Keratinocyte (primary cell): ENCODE results near the gene CUBN. TPM values are rescaled to one million over a fixed set of nuclear protein-coding genes. Genes with fewer than 3 reads are reported as not detected.

Experiments used
- DNase-seq: peaks from one replicate; pipeline ENCODE4 v3.0.0-alpha.2; 2011; ENCODE audit warnings: low read depth, missing footprints, low spot score
- FAIRE-seq: peaks from 2 replicates; lab custom pipeline; 2011; peaks lifted over from hg19 to GRCh38; lab: Jason Lieb, UNC
- H2AFZ ChIP-seq: 2 replicates; pipeline ENCODE4 v1.6.0; 2012; ENCODE audit warnings: low read length, control low read depth, inconsistent platforms; ENCODE audit not compliant: control insufficient read depth
- H3K27ac ChIP-seq: 2 replicates; pipeline ENCODE4 v1.5.1; 2011; ENCODE audit warnings: low read length; ENCODE audit not compliant: control insufficient read depth, insufficient read depth
- H3K27me3 ChIP-seq: 3 replicates; pipeline ENCODE4 v1.6.0; 2011; ENCODE audit warnings: low read length; ENCODE audit not compliant: control insufficient read depth, insufficient read depth; ENCODE audit errors: extremely low read depth
- H3K36me3 ChIP-seq, 2 experiments: 2 replicates in 1 of 2; 3 replicates in 1 of 2; pipeline ENCODE4 v1.5.1; 2011; ENCODE audit warnings: low read length in 2 of 2, mild to moderate bottlenecking in 1 of 2; ENCODE audit not compliant: control insufficient read depth in 2 of 2, insufficient read depth in 2 of 2; ENCODE audit errors: extremely low read depth in 1 of 2
- H3K4me1 ChIP-seq: 3 replicates; pipeline ENCODE4 v1.5.1; 2011; ENCODE audit warnings: low read length; ENCODE audit not compliant: control insufficient read depth, insufficient read depth; ENCODE audit errors: extremely low read depth
- H3K4me2 ChIP-seq: 3 replicates; pipeline ENCODE4 v1.6.0; 2011; ENCODE audit warnings: low read depth, low read length; ENCODE audit not compliant: control insufficient read depth, insufficient read depth; ENCODE audit errors: extremely low read depth
- H3K4me3 ChIP-seq, 3 experiments: fragments of 200-600 bp in 1 of 3; sonication (generic) in 1 of 3; 2 replicates in 2 of 3; 3 replicates in 1 of 3; pipeline ENCODE4 v1.5.1; 2011 to 2016; ENCODE audit warnings: low read length in 3 of 3, mild to moderate bottlenecking in 3 of 3, control low read depth in 2 of 3, inconsistent platforms in 1 of 3, low read depth in 1 of 3, mixed read lengths in 1 of 3, mixed run types in 1 of 3, moderate library complexity in 1 of 3; ENCODE audit not compliant: control insufficient read depth in 2 of 3, insufficient read depth in 2 of 3; ENCODE audit errors: extremely low read depth in 1 of 3
- H3K79me2 ChIP-seq: 2 replicates; pipeline ENCODE4 v1.6.0; 2012; ENCODE audit warnings: low read length; ENCODE audit not compliant: control insufficient read depth, insufficient read depth
- H3K9ac ChIP-seq: 3 replicates; pipeline ENCODE4 v1.6.0; 2011; ENCODE audit warnings: low read length; ENCODE audit not compliant: control insufficient read depth, insufficient read depth; ENCODE audit errors: extremely low read depth
- H3K9me1 ChIP-seq: 3 replicates; pipeline ENCODE4 v1.6.0; 2011; ENCODE audit warnings: low read length; ENCODE audit not compliant: control insufficient read depth, insufficient read depth; ENCODE audit errors: extremely low read depth
- H3K9me3 ChIP-seq: 2 replicates; pipeline ENCODE4 v1.5.1; 2012; ENCODE audit warnings: low read depth, low read length; ENCODE audit not compliant: control insufficient read depth
- H4K20me1 ChIP-seq: 3 replicates; pipeline ENCODE4 v1.6.0; 2011; ENCODE audit warnings: low read length; ENCODE audit not compliant: control insufficient read depth, insufficient read depth; ENCODE audit errors: extremely low read depth
- EZH2 ChIP-seq: IDR thresholded peaks from one replicate; pipeline ENCODE4 v1.6.1; 2012; ENCODE audit warnings: inconsistent platforms, mild to moderate bottlenecking, low read length, moderate library complexity
- dilution Hi-C: fragments of 300-500 bp; cut with MboI; formaldehyde crosslinking; loops from one replicate; pipeline ENCODE4 v1.7.0; 2020; ENCODE audit warnings: low sequenced_read_pairs; ENCODE audit not compliant: extremely low pct_ligation_motif_present
- polyA plus RNA-seq, 5 experiments: library from polyadenylated mRNA; depleted of rRNA in 3 of 5; stranded (reverse) in 3 of 5; stranded (forward) in 1 of 5; unstranded in 1 of 5; fragments of >200 nt; gene quantifications; 1 replicate in 1 of 5; 2 replicates in 3 of 5; 3 replicates in 1 of 5; pipeline versions ENCODE4 v1.2.1 to v1.2.3, GENCODE V29; 2011 to 2012; ENCODE audit warnings: missing spikeins in 2 of 5, low read depth in 1 of 5, low replicate concordance in 1 of 5
- TF ChIP-seq, protein P1 (sequence below), 3 experiments: IDR thresholded peaks in 1 of 3; conservative IDR thresholded peaks in 1 of 3; optimal IDR thresholded peaks in 1 of 3; 2 replicates in 2 of 3; 3 replicates in 1 of 3; pipeline versions ENCODE3 to v1.5.1; 2011; ENCODE audit warnings: low read length in 3 of 3, mild to moderate bottlenecking in 3 of 3, moderate library complexity in 2 of 3, control low read depth in 1 of 3, inconsistent platforms in 1 of 3; ENCODE audit not compliant: insufficient read depth in 2 of 3; ENCODE audit errors: extremely low read depth in 1 of 3

The CUBN gene
- polyA plus RNA-seq, 1 donor (not counting 4 experiments of a cell fraction or from before 2014, with no cell fraction given): 0.07 TPM

DNA sequence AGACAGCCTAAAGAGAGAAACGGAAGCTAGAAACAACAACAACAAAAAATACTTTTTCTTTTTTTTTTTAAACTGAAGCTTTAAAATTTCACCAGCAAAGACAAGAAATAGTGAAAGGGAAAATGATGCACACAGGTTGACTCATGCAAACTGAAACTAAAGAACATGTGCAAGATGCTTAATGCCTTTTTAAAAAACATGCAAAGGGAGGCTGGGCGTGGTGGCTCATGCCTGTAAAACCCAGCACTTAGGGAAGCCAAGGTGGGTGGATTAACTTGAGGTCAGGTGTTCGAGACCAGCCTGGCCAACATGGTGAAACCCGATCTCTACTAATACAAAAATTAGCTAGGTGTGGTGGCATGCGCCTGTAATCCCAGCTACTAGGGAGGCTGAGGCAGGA lies 15.1 kb upstream of the CUBN start:
- Histone ChIP-seq H3K79me2 (no peaks in the 10 kb centered on the region), H3K4me2 (no peak overlapping the region), H3K4me1 (no peaks in the 10 kb centered on the region), H3K9me3 (no peaks in the 10 kb centered on the region), H3K4me3 (no peak overlapping the region), H3K9me1 (no peaks in the 10 kb centered on the region), H3K9ac (no peak overlapping the region), H2AFZ (no peak overlapping the region), H3K36me3 (no peaks in the 10 kb centered on the region), H3K27me3 (no peaks in the 10 kb centered on the region), H3K27ac (no peak overlapping the region), H4K20me1 (no peaks in the 10 kb centered on the region)
- dilution Hi-C loops: loop anchor here (10.0 kb wide), 1 partner anchor 290 kb away; no protein-coding TSS in a partner anchor
- DNase-seq: no peak
- no peak for FAIRE-seq
- TF ChIP-seq EZH2: no peak
- TF ChIP-seq, protein P1, sequence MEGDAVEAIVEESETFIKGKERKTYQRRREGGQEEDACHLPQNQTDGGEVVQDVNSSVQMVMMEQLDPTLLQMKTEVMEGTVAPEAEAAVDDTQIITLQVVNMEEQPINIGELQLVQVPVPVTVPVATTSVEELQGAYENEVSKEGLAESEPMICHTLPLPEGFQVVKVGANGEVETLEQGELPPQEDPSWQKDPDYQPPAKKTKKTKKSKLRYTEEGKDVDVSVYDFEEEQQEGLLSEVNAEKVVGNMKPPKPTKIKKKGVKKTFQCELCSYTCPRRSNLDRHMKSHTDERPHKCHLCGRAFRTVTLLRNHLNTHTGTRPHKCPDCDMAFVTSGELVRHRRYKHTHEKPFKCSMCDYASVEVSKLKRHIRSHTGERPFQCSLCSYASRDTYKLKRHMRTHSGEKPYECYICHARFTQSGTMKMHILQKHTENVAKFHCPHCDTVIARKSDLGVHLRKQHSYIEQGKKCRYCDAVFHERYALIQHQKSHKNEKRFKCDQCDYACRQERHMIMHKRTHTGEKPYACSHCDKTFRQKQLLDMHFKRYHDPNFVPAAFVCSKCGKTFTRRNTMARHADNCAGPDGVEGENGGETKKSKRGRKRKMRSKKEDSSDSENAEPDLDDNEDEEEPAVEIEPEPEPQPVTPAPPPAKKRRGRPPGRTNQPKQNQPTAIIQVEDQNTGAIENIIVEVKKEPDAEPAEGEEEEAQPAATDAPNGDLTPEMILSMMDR (optimal IDR thresholded peaks at IDR 0.05 in 1 of 3, IDR thresholded peaks at IDR 0.05 in 1 of 3, conservative IDR thresholded peaks at IDR 0.05 in 1 of 3; ENCODE audit: extremely low read depth in 1 of 3, insufficient read depth in 2 of 3, low read length in 3 of 3): no peak

DNA sequence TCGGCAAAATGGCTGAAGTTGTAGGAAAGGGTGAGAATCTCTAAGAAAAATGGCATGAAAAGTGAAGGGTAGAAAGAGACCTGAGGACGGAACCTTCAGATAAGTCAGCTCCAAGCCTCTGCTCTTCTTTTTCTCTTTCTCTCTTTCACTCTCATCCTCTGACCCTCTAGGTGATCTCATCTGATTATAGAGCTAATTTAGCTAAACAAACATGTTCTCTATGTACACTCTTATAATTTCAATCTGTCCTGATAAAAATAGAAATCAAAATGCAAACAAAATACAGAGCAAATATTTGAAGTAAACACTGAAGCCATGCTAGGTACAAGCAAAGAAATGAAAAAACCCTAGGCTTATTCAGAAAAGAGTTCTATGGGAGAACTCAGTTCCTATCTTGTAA lies 14.4 kb upstream of the CUBN start:
- H3K4me3 ChIP-seq: no peak overlapping the region
- no peak overlapping the region for H3K4me2 ChIP-seq
- H3K4me1 ChIP-seq: no peaks in the 10 kb centered on the region
- no peaks in the 10 kb centered on the region for H3K79me2 ChIP-seq
- DNase-seq (no peak), FAIRE-seq (no peak)
- H3K9me3 ChIP-seq: no peaks in the 10 kb centered on the region
- H4K20me1 ChIP-seq: no peaks in the 10 kb centered on the region
- no peaks in the 10 kb centered on the region for H3K36me3 ChIP-seq
- no peak overlapping the region for H3K9ac ChIP-seq
- dilution Hi-C loops: loop anchor here (10.0 kb wide), 1 partner anchor 289 kb away; no protein-coding TSS in a partner anchor
- no peak for TF ChIP-seq EZH2
- TF ChIP-seq, protein P1 (optimal IDR thresholded peaks at IDR 0.05 in 1 of 3, IDR thresholded peaks at IDR 0.05 in 1 of 3, conservative IDR thresholded peaks at IDR 0.05 in 1 of 3; ENCODE audit: extremely low read depth in 1 of 3, insufficient read depth in 2 of 3, low read length in 3 of 3): no peak
- H3K27ac ChIP-seq: no peak overlapping the region
- no peaks in the 10 kb centered on the region for H3K9me1 ChIP-seq
- H2AFZ ChIP-seq: no peak overlapping the region
- H3K27me3 ChIP-seq: no peaks in the 10 kb centered on the region
